HG02623 (cell line): Measurements from ENCODE around the gene DMKN.

ENCODE experiments used
- ATAC-seq: cut with Tn5 transposase; IDR thresholded peaks from one replicate; pipeline ENCODE4 v1.9.1; 2021; ENCODE audit warnings: moderate library complexity; ENCODE audit not compliant: unreplicated experiment

DMKN gene

GRCh38 chr19:35513628-35514281, at the start of gene DMKN:
Gene DMKN (minus strand): TSS chr19:35513649. CDS start chr19:35513475, 174 bp downstream.
- ATAC-seq = no peak

DNA sequence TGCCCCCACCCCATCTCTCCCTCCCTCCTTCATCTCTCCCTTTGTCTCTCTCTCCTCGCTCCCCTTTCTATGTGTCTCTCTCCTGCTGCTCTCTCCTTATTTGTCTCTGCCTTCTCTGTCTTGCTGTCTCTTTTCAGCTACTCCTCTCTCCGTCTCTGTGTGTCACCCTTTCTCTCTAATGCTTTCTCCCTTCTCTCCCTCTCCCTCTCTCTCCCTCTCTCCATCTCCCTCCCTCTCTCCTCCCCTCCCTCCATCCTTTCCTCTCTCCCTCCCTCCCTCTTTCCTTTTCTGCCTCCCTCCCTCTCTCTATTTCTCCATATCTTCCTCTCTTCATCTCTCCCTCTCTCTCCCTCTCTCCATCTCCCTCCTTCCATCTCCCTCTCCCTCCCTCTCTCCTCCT, 49.3 kb upstream of the DMKN start:
- no peak for ATAC-seq

DNA sequence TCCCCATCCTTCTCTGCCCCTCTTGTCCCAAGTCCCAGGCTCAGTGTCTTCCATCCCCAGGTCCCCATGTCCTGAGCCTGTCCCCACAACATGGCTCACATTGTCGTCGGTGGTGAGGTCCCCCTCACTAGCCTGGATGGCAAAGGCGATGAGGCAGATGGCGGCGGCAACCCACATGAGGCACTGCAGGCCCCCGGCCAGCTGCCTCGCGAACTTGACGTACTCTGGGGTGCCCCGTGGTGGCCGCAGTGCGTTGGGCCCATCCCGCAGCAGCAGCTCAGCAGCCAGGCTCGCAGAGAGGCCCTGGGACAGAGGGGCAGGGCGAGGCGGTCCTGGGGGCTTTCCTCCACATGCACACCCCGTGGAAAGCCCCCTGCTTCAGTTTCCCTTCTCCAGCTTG, 48.9 kb upstream of the DMKN start:
- no peak for ATAC-seq

DNA sequence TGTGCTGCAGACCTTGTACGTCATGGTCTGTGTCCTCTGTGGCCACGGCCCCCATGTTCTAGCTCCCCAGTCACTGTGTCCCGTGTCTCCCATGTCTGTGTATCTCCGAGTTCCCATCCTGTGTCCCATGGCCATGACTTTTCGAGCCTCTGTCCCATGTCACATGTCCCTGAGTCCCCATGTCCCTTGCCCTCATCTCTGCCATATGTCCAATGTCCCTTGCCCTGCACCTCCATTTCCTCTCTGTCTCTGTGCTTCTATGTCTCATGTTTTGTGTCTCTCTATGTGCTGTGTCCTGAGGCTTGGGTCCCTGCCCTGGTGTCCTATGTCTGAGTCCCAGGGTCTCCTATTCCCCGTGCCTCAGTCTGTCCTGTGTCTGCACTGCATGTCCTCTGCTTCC, 48.0 kb upstream of the DMKN start:
- ATAC-seq = no peak

DNA sequence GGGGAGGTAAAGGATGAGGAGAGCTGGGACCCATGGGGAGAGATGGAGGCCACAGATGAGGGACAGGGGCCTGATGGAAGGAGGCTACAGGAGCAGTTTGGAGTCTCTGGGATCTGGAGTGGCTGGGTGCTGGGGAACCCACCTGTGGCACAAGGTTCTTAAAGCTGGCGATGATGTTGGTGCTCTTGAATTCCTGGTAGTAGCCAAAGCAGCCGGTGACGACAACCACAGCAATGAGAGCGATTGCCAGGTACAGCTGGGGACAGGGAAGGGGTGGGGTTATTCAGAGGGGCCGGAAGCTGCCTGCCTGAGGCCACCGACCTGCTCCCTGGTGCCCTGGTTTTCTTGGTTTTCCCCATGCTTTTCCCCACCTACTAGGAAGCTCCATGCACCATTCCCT, 47.2 kb upstream of the DMKN start:
- no peak for ATAC-seq

DNA sequence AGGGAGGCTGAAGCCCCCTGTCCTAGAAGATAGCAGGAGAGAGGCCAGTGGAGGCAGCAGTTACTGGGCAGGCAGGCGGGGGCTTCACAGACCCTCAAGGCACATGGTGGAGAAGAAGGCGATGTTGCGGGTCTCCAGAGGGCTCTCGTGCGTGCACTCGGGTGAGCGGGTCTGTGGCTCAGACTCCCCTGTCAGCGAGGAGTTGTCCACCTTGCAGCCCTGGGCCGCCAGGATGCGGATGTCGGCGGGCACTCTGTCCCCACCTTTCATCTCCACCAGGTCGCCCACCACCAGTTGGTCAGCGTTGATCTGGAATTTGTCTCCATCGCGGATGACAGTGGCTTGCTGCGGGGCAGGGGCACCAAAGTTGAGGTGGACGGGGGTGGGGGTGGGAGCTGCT, 46.8 kb upstream of the DMKN start:
- ATAC-seq = no peak

- ATAC-seq = no peak
These were observed 46.3 kb upstream of the DMKN start for GRCh38 chr19:35559781-35560180.

GRCh38 chr19:35559281-35559659, 45.8 kb upstream of the DMKN start:
- no peak for ATAC-seq

DNA sequence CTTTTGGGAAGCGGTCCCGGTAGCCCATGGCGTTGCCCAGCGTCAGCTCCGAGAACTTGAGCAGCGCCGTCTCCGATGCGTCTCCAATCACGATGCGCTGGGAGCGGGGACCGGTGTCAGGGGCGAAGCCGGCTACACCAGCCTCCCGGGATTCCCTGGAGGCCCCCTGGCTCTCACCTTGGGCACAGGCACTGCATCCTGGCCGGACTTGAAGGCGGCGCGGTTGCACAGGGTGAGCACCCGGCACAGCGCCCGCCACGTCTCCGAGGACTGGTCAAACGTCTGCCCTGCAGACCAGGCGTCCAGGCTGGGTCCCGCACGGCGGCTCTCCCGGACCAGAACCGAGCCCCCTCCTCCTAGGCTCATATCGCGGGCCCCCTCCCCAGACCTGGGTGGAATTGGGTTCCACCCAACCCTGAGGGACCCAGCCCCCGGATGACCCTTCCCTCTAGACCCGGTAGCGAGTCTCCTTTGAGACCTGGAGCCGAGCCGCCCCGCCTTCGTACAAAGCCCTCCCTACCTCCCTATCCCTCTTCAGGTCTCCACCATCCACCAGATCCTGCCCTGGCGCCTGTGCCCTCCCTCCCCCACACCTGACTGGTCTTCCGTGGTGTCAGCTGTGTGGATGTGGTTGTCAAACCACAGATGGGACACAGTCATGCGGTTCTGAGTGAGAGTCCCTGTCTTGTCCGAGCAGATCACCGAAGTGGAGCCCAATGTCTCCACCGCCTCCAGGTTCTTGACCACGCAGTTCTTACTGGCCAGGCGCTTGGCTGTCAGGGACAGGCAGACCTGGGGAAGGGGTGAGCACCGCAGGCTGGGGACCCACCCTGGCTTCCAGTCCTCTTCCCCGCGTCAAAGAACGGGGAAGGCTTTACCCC, 45.2 kb upstream of the DMKN start:
- ATAC-seq = no peak

GRCh38 chr19:35557539-35558399, 44.3 kb upstream of the DMKN start:
- no peak for ATAC-seq

- ATAC-seq = no peak
These were observed 43.5 kb upstream of the DMKN start for GRCh38 chr19:35556846-35557538.

DNA sequence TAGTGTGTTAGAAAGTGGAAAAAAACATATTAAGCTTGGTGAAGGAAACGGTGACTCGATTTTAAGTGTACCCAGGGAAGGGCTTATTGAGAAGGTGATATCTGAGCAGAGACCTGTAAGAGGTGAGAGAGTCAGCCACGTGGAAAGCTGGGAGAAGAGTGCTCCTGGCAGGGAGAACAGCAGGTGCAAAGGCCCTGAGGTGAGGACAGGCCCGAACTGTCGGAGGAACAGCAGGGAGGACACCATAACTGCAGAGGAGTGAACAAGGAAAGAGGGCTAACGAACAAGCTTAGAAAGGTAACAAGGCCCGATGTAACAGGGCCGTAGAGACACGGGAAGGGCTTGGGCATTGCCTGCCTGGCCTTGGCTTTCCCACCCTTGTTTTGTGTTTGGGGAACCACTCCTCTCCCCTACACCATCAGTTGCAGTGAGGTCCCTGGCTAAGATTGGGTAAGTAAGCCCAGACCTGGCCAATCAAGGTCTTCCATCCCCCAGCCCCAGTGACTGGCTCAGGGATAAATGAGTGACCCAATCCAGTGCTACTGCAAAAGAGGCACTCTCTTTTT, 42.7 kb upstream of the DMKN start:
- no peak for ATAC-seq

DNA sequence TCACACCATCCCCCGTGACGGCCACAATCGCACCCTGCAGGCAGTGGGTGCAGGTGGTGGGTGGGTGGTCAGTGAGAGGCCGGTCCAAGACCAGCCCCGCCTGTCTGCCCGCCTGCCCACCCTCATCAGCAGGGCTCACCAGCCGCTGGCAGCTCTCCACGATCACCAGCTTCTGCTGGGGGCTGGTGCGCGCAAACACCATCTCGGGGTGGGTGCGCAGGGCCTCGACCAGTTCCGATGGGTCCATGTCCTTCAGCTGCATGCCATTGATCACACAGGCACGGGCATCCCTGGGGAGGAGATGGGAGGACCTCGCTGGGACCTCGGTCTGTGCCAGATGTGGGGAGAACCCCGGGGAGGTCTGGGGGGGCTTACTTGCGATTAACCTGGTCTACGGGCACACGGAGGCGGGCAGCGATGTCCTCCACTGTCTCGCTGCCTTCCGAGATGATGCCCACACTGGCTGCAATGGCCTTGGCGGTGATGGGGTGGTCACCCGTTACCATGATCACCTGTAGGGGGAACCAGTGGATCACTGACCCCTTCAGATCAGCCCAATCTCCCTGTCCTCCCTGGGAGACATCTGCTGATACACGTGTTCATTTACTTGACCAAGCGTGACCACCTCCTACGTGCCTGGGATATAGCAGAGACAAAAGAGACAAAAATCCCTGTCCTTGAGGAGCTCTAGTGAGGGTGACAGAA, 42.0 kb upstream of the DMKN start:
- no peak for ATAC-seq

DNA sequence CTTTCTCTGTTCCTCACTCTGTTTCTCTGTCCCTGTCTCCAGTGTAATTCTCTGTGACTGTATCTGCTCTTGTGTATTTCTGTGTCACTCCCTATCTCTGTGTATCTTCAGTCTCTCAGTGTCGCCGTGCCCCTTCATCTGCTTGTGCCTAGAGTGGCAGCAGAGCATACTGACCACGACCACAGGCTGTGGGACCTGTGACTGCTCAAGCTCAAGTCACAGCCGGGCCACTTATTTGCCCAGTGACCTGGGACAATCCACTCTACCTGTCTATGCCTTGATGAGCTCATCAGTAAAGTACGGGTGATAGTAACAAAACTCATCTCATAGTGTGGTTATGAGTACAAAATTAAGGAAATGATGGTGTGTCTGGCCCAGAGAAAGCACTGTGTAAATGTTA, 40.6 kb upstream of the DMKN start:
- no peak for ATAC-seq

GRCh38 chr19:35553385-35554000, 40.0 kb upstream of the DMKN start:
- ATAC-seq = no peak

DNA sequence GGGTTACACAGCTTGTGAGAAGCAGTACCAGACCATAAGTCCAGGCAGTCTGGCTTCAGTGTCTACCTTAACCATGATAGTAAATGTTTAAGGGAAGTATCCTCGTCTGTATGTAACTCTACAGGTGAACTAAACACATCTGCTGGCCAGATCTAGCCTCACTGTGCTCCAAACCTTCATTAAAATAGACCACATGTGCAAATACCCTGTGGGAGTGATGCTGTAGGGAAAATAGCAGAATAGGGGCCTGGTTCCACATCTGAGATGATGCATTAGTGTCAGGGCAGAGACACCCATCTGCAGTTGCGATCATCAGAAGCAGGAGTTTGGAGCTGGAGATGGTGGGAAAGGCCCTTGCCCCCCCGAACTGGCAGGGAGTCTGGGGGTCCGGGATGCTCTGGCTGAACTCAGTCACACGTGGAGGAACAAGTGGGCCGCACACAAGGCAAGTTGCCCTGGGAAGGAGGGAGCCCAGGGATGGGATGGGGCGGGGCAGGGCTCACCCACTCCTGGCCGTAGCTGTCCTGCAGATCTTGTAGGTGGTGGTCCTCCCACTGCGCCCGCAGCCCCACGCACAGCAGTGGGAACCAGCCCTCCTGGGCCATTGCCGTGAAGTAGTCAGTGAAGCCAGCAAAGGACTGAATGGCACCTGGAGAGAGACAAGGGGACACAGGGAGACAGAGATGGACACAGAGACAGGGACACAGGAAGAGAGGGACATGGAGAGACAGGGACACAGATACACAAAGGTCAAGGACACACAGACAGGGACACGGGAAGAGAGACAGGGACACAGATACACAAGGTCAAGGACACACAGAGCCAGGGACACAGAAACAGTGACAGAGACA, 39.3 kb upstream of the DMKN start:
- no peak for ATAC-seq

DNA sequence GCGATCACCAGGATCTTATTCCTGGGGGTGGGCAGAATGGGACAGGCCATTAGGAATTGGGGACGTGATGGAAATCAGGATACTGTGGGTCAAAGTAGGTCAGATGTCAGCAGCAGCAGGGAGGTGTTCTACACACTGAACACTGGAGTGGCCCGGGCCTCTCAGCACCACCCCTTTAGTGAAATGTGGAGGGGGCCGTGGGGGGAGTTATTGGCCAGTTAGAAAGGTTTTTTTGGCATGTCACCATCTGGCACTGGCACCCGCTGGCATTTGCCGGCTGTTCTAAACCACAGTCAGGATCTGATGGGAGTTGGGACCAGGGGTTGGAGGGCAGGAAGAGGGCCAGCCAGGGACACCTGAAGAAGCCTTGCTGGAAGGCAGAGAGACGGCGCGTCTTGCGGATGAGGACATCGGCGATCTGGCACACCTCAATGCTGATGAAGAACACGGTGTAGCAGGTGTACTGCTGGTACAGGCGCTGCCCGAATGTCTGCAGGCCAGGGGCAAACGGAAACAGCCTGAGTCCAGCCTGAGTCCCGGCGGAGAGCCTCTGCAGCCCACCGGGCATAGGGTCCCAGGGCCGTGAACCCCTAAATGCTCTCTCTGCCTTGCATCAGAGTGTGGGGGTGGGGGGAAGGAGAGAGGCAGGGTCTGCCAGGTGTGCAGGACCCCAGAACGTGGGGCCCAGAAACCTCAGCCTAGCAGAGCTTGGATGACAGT, 37.8 kb upstream of the DMKN start:
- ATAC-seq = no peak
